OCI-LY1 (cell line): Measurements from ENCODE around the gene NBPF4.

ENCODE experiments used
- H2AFZ ChIP-seq: fragments of 200-600 bp; sonication (generic), shearing (Covaris generic); 2 replicates; pipeline ENCODE4 v1.6.0; 2014; ENCODE audit warnings: antibody characterized with exemption, mild to moderate bottlenecking, low read length
- H3F3A ChIP-seq: fragments of 200-600 bp; sonication (generic), shearing (Covaris generic); 2 replicates; pipeline ENCODE4 v1.6.0; 2014; ENCODE audit warnings: mild to moderate bottlenecking, antibody characterized with exemption, low read length, moderate library complexity; ENCODE audit not compliant: insufficient read depth
- H3K27ac ChIP-seq: fragments of 200-600 bp; sonication (generic); 2 replicates; pipeline ENCODE4 v1.5.1; 2014; ENCODE audit warnings: low read length, mixed run types, mild to moderate bottlenecking, low read depth; ENCODE audit not compliant: poor library complexity, severe bottlenecking
- H3K27me3 ChIP-seq: fragments of 200-600 bp; sonication (generic); 2 replicates; pipeline ENCODE4 v1.6.0; 2014; ENCODE audit warnings: antibody characterized with exemption, mild to moderate bottlenecking, low read length, moderate library complexity; ENCODE audit not compliant: insufficient read depth
- H3K36me3 ChIP-seq: fragments of 200-600 bp; sonication (generic); 2 replicates; pipeline ENCODE4 v1.6.1; 2014; ENCODE audit warnings: mild to moderate bottlenecking, antibody characterized with exemption, low read length, moderate library complexity, mixed read lengths; ENCODE audit not compliant: insufficient read depth
- H3K4me1 ChIP-seq: fragments of 200-600 bp; sonication (generic); 2 replicates; pipeline ENCODE4 v1.5.1; 2014; ENCODE audit warnings: mild to moderate bottlenecking, low read length, moderate library complexity; ENCODE audit not compliant: insufficient read depth, severe bottlenecking
- H3K4me2 ChIP-seq: fragments of 200-600 bp; sonication (generic), shearing (Covaris generic); 2 replicates; pipeline ENCODE4 v1.6.1; 2014; ENCODE audit warnings: low read length
- H3K4me3 ChIP-seq: fragments of 200-600 bp; sonication (generic); 2 replicates; pipeline ENCODE4 v1.5.1; 2014; ENCODE audit warnings: low read length, low read depth, mild to moderate bottlenecking, mixed read lengths; ENCODE audit not compliant: poor library complexity, severe bottlenecking
- H3K79me2 ChIP-seq: fragments of 200-600 bp; shearing (Covaris generic); 2 replicates; pipeline ENCODE4 v1.6.1; 2016; ENCODE audit warnings: mixed run types, low read length, mixed read lengths; ENCODE audit not compliant: insufficient read depth
- H3K9ac ChIP-seq: fragments of 200-600 bp; sonication (generic), shearing (Covaris generic); 2 replicates; pipeline ENCODE4 v1.6.1; 2014; ENCODE audit warnings: mild to moderate bottlenecking, low read length, mixed read lengths
- H3K9me2 ChIP-seq: fragments of 200-600 bp; sonication (generic), shearing (Covaris generic); 2 replicates; pipeline ENCODE4 v1.6.1; 2014; ENCODE audit warnings: low read depth, mild to moderate bottlenecking, low read length, mixed read lengths
- H3K9me3 ChIP-seq: fragments of 200-600 bp; shearing (Covaris generic); 2 replicates; pipeline ENCODE4 v1.6.1; 2014; ENCODE audit warnings: low read length, mixed read lengths
- H4K20me1 ChIP-seq: fragments of 200-600 bp; sonication (generic), shearing (Covaris generic); 2 replicates; pipeline ENCODE4 v1.6.0; 2016; ENCODE audit warnings: mild to moderate bottlenecking, low read length; ENCODE audit not compliant: insufficient read depth
- CTCF ChIP-seq: fragments of 200-600 bp; sonication (generic), shearing (Covaris generic); IDR thresholded peaks from 2 replicates; pipeline ENCODE4 v1.5.1; 2017; ENCODE audit warnings: mild to moderate bottlenecking, antibody characterized with exemption, low read length, moderate library complexity, mixed read lengths
- EZH2 ChIP-seq: fragments of 200-600 bp; sonication (generic), shearing (Covaris generic); IDR thresholded peaks from 2 replicates; pipeline ENCODE4 v1.8.0; 2017; ENCODE audit warnings: borderline replicate concordance, mixed run types, mild to moderate bottlenecking, antibody characterized with exemption, low read length, moderate library complexity, mixed read lengths

NBPF4 gene

GRCh38 chr1:108192581-108192980, 51.3 kb downstream of the NBPF4 start:
- Histone ChIP-seq H3K27ac (no peak overlapping the region), H3K9ac (no peak overlapping the region)

GRCh38 chr1:108190686-108191416, 53.0 kb downstream of the NBPF4 start:
- H3K4me1 ChIP-seq, result no peaks in the 10 kb centered on the region

More at GRCh38 chr1:108192581-108192980, 51.3 kb downstream of the NBPF4 start:
- Histone ChIP-seq H3K4me3 (no peak overlapping the region), H3K4me2 (no peak overlapping the region), H3K9me2 (no peaks in the 10 kb centered on the region), H4K20me1 (no peaks in the 10 kb centered on the region), H3K79me2 (no peaks in the 10 kb centered on the region), H3K36me3 (no peaks in the 10 kb centered on the region), H3K4me1 (no peaks in the 10 kb centered on the region), H3F3A (no peaks in the 10 kb centered on the region), H3K27me3 (no peaks in the 10 kb centered on the region), H3K9me3 (no peaks in the 10 kb centered on the region), H2AFZ (no peak overlapping the region)
- TF ChIP-seq EZH2 (no peak), CTCF (no peak)

GRCh38 chr1:108190001-108190634, 53.8 kb downstream of the NBPF4 start:
- Histone ChIP-seq H3K79me2 (no peaks in the 10 kb centered on the region), H4K20me1 (no peaks in the 10 kb centered on the region), H3F3A (no peaks in the 10 kb centered on the region), H2AFZ (no peak overlapping the region), H3K4me3 (no peak overlapping the region), H3K4me1 (no peaks in the 10 kb centered on the region), H3K27ac (no peak overlapping the region), H3K9ac (no peak overlapping the region), H3K9me3 (no peaks in the 10 kb centered on the region), H3K9me2 (no peaks in the 10 kb centered on the region), H3K4me2 (no peak overlapping the region), H3K27me3 (no peaks in the 10 kb centered on the region), H3K36me3 (no peaks in the 10 kb centered on the region)
- TF ChIP-seq EZH2 (no peak), CTCF (no peak)

More at GRCh38 chr1:108190686-108191416, 53.0 kb downstream of the NBPF4 start:
- Histone ChIP-seq H3F3A (no peaks in the 10 kb centered on the region), H3K9me2 (no peaks in the 10 kb centered on the region), H3K9ac (no peak overlapping the region), H3K79me2 (no peaks in the 10 kb centered on the region), H3K27ac (no peak overlapping the region), H2AFZ (no peak overlapping the region), H3K36me3 (no peaks in the 10 kb centered on the region), H3K27me3 (no peaks in the 10 kb centered on the region), H3K9me3 (no peaks in the 10 kb centered on the region), H4K20me1 (no peaks in the 10 kb centered on the region), H3K4me2 (no peak overlapping the region), H3K4me3 (no peak overlapping the region)
- no peak for TF ChIP-seq EZH2

GRCh38 chr1:108188801-108189200, 55.1 kb downstream of the NBPF4 start:
- Histone ChIP-seq H3K27me3 (no peaks in the 10 kb centered on the region), H3F3A (no peaks in the 10 kb centered on the region), H4K20me1 (no peaks in the 10 kb centered on the region), H3K79me2 (no peaks in the 10 kb centered on the region), H3K4me3 (no peak overlapping the region), H3K9ac (no peak overlapping the region), H3K4me2 (no peak overlapping the region), H3K4me1 (no peaks in the 10 kb centered on the region), H3K9me3 (no peaks in the 10 kb centered on the region), H2AFZ (no peak overlapping the region), H3K9me2 (no peaks in the 10 kb centered on the region), H3K27ac (no peak overlapping the region), H3K36me3 (no peaks in the 10 kb centered on the region)
- no peak for TF ChIP-seq EZH2
- no peak for TF ChIP-seq CTCF
